GM19035 (cell line): Measurements from ENCODE around the gene EVI5L.
A peak's percentile ranks its signal among the peaks of the same experiment; 100 is the strongest.

Experiments used
- ATAC-seq: cut with Tn5 transposase; IDR thresholded peaks from one replicate; pipeline ENCODE4 v1.9.1; 2021; ENCODE audit not compliant: unreplicated experiment

The EVI5L gene

GRCh38 chr19:7859831-7860713 lies 30.1 kb downstream of the EVI5L start:
- ATAC-seq = no peak

- ATAC-seq = no peak
Measured at GRCh38 chr19:7860714-7861618, 30.9 kb downstream of the EVI5L start.

GRCh38 chr19:7861619-7862412 lies 31.8 kb downstream of the EVI5L start:
- no peak for ATAC-seq

GRCh38 chr19:7862413-7862951 lies 32.5 kb downstream of the EVI5L start:
- no peak for ATAC-seq

GRCh38 chr19:7863157-7863970 lies 33.3 kb downstream of the EVI5L start:
- ATAC-seq = no peak

GRCh38 chr19:7863971-7864689 lies 34.1 kb downstream of the EVI5L start:
- no peak for ATAC-seq

GRCh38 chr19:7864690-7865074 lies 34.7 kb downstream of the EVI5L start:
- ATAC-seq = no peak

- no peak for ATAC-seq
Measured at GRCh38 chr19:7865262-7865911, 35.4 kb downstream of the EVI5L start.

GRCh38 chr19:7866399-7867091 lies 36.5 kb downstream of the EVI5L start:
- ATAC-seq = no peak

- no peak for ATAC-seq
Measured at GRCh38 chr19:7867092-7867844, 37.2 kb downstream of the EVI5L start.

- ATAC-seq = no peak
Measured at GRCh38 chr19:7868326-7868670, 38.3 kb downstream of the EVI5L start.

GRCh38 chr19:7868671-7869452 lies 38.8 kb downstream of the EVI5L start:
- ATAC-seq = peak; percentile 57

GRCh38 chr19:7869453-7869909 lies 39.5 kb downstream of the EVI5L start:
- peak; percentile 64 for ATAC-seq

GRCh38 chr19:7869910-7870511 lies 40.0 kb downstream of the EVI5L start:
- no peak for ATAC-seq

- no peak for ATAC-seq
Measured at GRCh38 chr19:7870571-7871436, 40.8 kb downstream of the EVI5L start.
